Measurements from ENCODE around the gene RBM22. TPM values are rescaled to one million over a fixed set of nuclear protein-coding genes. Genes with fewer than 3 reads are reported as not detected.
A peak's percentile ranks its signal among the peaks of the same experiment; 100 is the strongest.

Gene RBM22
- total and polyA plus RNA-seq, 7 donors: 24.6 to 34.1 (median 30.0) TPM

DNA sequence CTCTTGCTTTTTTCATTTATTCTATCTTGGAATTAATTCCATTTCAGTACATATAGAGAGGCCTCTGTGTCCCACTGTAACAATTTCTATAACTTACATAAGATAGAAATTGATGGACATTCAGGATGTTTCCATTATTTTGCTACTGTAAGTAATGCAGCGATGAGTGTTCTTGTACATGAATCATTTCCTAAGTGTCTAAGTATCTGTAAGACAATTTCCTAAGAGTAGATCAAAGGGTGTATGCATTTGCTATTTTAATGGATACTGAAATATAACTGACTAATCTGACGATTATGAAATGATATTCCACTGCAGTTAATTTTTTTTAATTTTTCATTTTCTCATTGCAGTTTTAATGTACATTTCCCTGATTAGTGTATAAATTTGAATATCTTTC is 23.0 kb upstream of the RBM22 start:
- H3K27me3 ChIP-seq: no peaks in the 10 kb centered on the region

DNA sequence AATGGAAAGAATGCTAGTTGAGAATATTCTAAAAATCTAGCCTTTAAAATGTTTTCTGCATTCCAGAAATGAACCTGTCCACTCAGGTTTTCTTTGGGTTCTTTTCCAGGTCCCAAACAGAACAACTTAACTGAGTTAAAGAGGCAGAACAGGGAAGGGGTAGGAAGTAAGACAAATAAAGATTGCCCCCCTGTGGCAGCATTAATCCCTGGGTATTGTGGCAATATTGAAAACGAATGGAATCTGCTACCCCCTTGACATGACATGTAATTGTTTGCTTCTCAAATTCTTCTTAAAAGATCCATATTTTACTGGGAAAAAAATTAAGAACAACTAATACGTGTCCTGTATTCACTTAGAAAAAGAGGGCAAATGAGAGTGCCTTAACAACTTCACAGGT is 9.3 kb upstream of the RBM22 start:
- H3K4me3 ChIP-seq: no peak overlapping the region
- no peaks in the 10 kb centered on the region for H3K27me3 ChIP-seq
- peaks cover 8 to 74% (median 38%) of the 10 kb centered on the region in 4 donors for H3K36me3 ChIP-seq
- no peaks in the 10 kb centered on the region for H3K4me1 ChIP-seq
- intact Hi-C loops (cut with DNase I): no loop called here
- 65% methylated on average over 2 of the region's 2 CpGs for WGBS, 2 donors
- H3K9me3 ChIP-seq: no peaks in the 10 kb centered on the region
- H3K27ac ChIP-seq: no peak overlapping the region
- DNase-seq: no peak
- no peak for TF ChIP-seq EP300 (IDR thresholded peaks at IDR 0.05)
- no peak for TF ChIP-seq POLR2AphosphoS5 (IDR thresholded peaks at IDR 0.05)
- no peak for TF ChIP-seq CTCF (IDR thresholded peaks at IDR 0.05)
- TF ChIP-seq POLR2A (IDR thresholded peaks at IDR 0.05): no peak

More for the DNA sequence above, 23.0 kb upstream of the RBM22 start:
- Histone ChIP-seq H3K4me3 (no peak overlapping the region), H3K36me3 (peaks cover 11 to 96% (median 57%) of the 10 kb centered on the region in 4 donors), H3K9me3 (no peaks in the 10 kb centered on the region), H3K4me1 (no peaks in the 10 kb centered on the region), H3K27ac (no peak overlapping the region)
- WGBS, 2 donors: 72 to 93% methylated on average over 2 of the region's 2 CpGs
- intact Hi-C loops (cut with DNase I): no loop called here
- TF ChIP-seq CTCF (IDR thresholded peaks at IDR 0.05): no peak
- TF ChIP-seq POLR2AphosphoS5 (IDR thresholded peaks at IDR 0.05): no peak
- TF ChIP-seq POLR2A (IDR thresholded peaks at IDR 0.05): no peak
- DNase-seq: no peak

DNA sequence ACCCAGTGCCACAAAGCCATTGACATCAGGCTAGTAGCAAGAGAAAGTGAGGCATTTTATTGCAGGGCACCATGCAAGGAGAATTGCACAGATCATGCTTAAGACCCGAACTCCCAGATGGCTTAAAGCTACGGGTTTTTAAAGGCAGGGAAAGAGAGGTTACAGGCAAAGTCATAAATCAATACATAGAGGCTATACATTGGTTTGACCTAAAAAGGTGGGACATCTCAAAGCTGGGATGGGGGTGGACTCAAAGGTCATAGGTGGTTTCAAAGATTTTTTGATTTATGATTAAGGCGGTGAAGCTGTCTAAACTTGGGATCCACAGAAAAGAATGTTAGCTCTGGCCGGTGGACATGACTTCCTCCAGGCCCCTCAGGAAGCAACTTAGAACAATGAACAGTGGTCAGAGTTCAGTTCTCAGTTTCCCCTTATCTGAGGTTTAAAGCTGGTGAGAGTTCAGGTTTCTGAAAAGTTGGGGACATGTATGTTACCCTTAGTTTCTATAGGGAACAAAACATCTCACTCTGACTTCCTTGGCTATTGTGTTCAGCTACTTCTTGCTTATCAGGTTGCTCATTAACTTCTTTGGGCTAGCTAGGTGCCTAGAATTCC is 6.0 kb upstream of the RBM22 start:
- WGBS, 2 donors: 61 to 70% methylated on average over 4 of the region's 4 CpGs
- Histone ChIP-seq H3K36me3 (peaks cover 0 to 41% (median 16%) of the 10 kb centered on the region in 4 donors), H3K4me1 (no peaks in the 10 kb centered on the region), H3K9me3 (no peaks in the 10 kb centered on the region), H3K4me3 (no peak overlapping the region), H3K27me3 (no peaks in the 10 kb centered on the region), H3K27ac (no peak overlapping the region)
- intact Hi-C loops (cut with DNase I): no loop called here
- TF ChIP-seq EP300 (IDR thresholded peaks at IDR 0.05) (no peak), CTCF (IDR thresholded peaks at IDR 0.05) (no peak), POLR2A (IDR thresholded peaks at IDR 0.05) (no peak), POLR2AphosphoS5 (IDR thresholded peaks at IDR 0.05) (no peak)
- no peak for DNase-seq

- H3K27ac ChIP-seq: no peak overlapping the region
- peaks cover 0 to 16% (median 4%) of the 10 kb centered on the region in 4 donors for H3K36me3 ChIP-seq
- WGBS, 2 donors: 19 to 67% methylated on average over 3 of the region's 3 CpGs
- intact Hi-C loops (cut with DNase I): loop anchor here (5.0 kb wide), 1 partner anchor 46 kb away; no protein-coding TSS in a partner anchor
- TF ChIP-seq POLR2A (IDR thresholded peaks at IDR 0.05) (no peak), CTCF (IDR thresholded peaks at IDR 0.05) (no peak), POLR2AphosphoS5 (IDR thresholded peaks at IDR 0.05) (no peak), EP300 (IDR thresholded peaks at IDR 0.05) (no peak)
- no peak for DNase-seq
- no peaks in the 10 kb centered on the region for H3K27me3 ChIP-seq
- peaks cover 0 to 19% (median 15%) of the 10 kb centered on the region in 4 donors for H3K4me1 ChIP-seq
- no peak overlapping the region for H3K4me3 ChIP-seq
- no peaks in the 10 kb centered on the region for H3K9me3 ChIP-seq
Measured at GRCh38 chr5:150703762-150704161, 2.9 kb upstream of the RBM22 start.

GRCh38 chr5:150700246-150700593 is 642 bp downstream of the RBM22 start:
- H3K36me3 ChIP-seq: peaks cover 26 to 42% (median 33%) of the 10 kb centered on the region in 4 donors
- H3K4me3 ChIP-seq: peak overlapping the region; percentile 75 to 96 (median 92)
- H3K4me1 ChIP-seq: peaks cover 0 to 22% (median 16%) of the 10 kb centered on the region in 4 donors
- intact Hi-C loops (cut with DNase I): loop anchor here (2.0 to 5.0 kb wide), 4 partner anchors 43 to 147 kb away; partner anchors contain the start of genes DCTN4, IRGM and SMIM3
- 2 to 4% methylated on average over 15 of the region's 15 CpGs for WGBS, 2 donors
- peak overlapping the region; percentile 94 to 98 (median 96) for H3K27ac ChIP-seq
- no peaks in the 10 kb centered on the region for H3K27me3 ChIP-seq
- no peak for TF ChIP-seq EP300 (IDR thresholded peaks at IDR 0.05)
- no peak for TF ChIP-seq POLR2AphosphoS5 (IDR thresholded peaks at IDR 0.05)
- no peak for TF ChIP-seq POLR2A (IDR thresholded peaks at IDR 0.05)
- no peak for TF ChIP-seq CTCF (IDR thresholded peaks at IDR 0.05)
- no peak for DNase-seq
- no peaks in the 10 kb centered on the region for H3K9me3 ChIP-seq
